NCI-H2171 (cell line): Measurements from ENCODE around the gene NRG2.

ENCODE experiments used
- DNase-seq: peaks from one replicate; lab custom pipeline; 2025; lab: John Stamatoyannopoulos, UW

NRG2 gene

DNA sequence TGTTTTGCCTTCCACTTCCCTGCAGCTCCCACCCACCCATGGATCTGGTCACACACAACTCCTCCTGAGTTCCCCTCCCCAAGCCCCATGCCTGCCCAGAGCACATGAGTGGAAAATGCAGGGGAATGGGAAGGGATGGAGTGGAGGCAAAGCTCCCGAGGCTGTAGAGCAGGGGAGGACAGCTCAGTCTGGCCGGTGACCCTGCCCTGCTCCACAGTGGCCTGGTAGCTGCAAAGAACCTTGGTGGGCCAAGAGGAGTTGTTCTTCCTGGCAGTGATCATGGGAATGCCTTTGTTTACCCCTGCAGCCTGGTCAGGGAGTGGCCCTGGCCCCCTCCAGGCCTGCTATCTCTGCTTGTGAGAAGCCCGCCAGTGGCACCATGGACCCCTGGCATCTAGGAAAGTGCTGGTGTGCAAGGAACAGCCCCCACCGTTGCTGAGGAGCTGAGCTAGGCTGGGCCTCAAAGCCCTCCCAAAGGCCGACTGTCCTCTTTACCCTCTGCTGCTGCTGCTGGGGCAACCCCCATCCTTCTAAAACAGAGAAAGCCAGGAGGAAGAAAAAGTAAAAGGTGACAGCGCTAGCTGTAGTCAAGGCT, 187.1 kb downstream of the NRG2 start:
- DNase-seq, result no peak

DNA sequence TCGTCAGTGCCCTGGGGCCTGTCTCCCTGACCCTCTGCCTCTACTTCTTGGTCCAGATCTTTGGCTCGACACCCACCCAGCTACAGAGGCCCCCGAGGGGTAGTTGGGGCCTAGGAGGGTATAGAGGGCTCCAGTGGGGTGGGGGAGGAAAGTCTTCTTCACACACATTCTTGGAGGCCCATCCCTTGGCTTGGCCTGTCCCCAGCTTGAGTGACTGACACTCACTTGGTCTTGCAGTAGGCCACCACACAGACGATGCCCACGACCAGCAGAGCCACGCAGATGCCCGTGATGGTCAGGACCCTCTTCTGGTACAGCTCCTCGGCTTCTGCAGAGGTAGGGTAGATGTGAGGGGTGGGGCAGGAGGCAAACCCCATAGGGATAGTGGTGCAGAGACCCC, 187.6 kb downstream of the NRG2 start:
- DNase-seq, result no peak

DNA sequence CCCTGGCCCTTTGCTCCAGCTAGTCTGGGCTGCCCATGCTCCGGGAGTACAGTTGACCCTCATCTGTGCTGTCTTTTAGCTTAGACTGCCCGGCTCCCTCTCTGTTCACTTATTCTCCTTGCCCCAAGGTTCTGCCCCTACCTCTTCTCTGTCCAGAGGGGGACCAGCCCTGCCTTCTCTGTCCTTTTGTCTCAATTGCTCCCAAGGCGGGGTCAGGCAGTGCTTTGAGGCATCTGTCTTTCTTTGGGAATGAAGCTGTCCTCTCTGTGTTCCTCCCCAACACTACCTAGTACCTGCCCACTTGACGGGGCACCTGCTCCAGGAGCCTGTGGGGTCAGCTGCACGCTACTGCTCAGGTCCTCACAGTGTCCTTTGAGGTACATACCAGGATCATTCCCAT, 188.1 kb downstream of the NRG2 start:
- DNase-seq, result no peak

DNA sequence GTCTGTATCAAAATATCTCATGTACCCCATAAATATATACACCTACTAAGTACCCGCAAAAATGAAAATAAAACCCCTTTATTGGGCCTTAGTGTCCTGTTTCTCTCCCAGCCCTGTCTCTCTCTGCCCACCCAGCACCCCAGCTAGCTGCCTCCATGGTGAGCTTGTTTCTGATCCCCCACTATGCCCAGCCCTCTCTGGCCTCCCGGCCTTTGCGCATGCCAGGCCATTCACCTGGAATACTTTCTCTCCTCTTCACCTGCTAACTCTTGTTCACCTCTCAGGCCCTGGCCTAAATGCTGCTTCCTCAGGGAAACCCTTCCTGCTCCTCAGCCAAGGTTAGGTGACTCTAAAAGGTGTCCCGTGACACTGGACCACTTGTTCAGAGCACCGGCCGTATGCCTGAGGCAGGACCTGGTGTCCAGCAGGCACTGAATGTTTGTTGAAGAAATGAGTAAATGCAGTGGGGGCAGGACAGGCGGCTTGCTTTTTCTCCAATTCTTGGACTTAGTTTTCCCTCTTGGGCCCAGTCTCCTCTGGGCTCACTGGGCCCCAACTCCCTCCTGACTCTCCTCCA, 189.0 kb downstream of the NRG2 start:
- DNase-seq, result no peak

DNA sequence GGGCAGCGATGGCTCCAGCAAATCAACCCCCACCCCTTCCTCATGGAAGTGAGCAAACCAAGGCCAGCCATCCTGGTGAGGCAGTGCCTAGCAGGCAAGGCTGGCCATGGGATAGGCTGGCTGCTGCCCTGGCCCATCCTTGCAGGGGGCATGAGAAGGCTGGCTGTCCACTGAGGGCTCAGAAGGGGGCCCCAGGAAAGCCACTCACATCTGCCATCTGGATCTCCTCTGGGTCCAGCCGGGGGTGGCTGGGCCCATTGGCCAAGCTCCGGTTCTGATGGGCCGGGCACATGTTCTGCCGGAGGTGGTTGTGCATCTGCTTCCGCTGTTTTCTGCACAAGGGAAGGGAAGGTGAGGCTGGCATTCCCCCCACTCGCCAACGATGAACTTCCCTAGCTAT, 190.4 kb downstream of the NRG2 start:
- DNase-seq, result no peak

DNA sequence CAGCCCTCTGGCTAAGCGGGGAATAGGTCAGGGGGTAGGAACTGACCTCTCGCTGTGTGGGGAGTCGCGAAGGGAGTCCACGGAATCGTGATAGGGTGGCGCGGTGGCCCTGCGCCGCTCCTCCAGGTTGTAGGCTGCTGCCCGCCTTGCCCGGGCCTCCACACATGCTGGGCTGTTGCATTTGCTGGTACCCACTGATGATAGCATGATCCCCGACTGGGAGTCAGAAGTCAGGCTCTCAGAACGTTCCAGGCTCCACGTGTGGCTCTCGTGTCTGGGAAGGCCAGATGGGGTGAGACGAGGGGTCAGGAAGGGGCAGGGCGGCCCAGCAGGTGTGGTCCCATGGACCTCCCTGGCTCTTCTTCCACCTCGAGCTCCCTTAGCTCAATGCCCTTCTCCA, 191.5 kb downstream of the NRG2 start:
- no peak for DNase-seq

DNA sequence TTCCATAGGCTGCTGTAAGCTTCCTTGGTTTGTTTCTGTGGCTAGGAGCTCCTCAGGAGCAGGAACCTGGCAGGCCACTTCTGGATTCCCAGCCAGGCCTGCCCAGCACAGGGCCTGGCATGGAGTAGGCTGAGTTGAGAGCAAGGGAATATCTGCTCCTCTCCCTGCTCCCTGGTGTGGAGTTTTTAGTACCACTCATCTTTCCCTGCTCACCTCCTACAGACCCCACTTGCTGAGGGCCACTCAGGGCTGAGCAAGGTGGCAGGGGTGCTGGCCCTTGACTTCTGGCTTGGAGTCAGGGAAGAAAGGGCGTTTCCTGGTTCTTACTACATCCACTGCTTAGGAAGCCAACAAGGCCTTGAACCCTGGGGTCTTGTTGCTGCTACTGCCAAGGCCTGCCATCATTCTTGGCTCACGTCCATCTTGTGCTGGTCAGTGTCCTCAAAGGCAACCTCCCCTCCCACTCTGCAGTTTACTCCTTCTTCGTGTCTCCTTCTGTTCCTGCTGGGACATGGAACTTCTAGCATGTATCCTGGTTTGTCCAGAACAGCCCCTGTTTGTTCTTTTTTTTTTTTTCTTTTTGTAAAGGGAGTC, 192.6 kb downstream of the NRG2 start:
- no peak for DNase-seq

DNA sequence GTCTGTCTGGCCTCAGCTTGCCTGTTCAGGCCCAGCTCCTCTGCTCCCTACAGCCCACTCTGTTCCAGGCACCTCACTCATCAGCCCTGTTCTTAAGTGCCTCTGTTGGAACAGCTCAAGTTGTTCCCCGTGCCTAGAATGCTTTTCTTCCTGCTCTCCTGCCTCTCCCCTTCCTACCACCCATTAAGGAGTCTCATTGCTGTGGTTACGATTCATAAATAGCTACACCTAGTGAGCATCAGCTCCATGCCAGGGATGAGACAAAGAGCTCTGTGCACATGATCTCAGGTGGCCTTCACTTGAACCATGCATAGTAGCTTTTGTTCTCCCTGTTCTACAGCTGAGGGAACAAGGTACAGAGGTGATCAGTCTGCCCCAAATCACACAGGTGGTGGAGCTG, 193.2 kb downstream of the NRG2 start:
- no peak for DNase-seq

DNA sequence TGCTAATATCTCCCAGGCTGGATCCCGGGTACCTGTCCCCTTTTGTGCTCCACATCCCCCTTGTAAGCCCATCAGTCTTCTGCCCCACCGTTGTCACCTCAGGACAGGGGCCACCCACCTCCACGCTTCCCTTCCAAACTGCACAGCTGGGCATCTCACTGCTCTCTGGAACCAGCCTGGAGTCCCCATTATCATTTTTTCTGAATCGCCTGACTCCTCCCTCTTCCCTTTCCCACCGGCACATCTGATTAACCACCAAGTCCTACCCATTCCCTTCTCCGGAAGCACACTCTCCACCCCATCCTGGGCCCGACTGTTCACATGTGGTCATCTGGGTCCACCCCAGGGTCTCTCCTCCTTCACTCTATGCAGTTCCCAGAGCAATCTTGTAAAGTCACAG, 193.6 kb downstream of the NRG2 start:
- DNase-seq, result no peak

DNA sequence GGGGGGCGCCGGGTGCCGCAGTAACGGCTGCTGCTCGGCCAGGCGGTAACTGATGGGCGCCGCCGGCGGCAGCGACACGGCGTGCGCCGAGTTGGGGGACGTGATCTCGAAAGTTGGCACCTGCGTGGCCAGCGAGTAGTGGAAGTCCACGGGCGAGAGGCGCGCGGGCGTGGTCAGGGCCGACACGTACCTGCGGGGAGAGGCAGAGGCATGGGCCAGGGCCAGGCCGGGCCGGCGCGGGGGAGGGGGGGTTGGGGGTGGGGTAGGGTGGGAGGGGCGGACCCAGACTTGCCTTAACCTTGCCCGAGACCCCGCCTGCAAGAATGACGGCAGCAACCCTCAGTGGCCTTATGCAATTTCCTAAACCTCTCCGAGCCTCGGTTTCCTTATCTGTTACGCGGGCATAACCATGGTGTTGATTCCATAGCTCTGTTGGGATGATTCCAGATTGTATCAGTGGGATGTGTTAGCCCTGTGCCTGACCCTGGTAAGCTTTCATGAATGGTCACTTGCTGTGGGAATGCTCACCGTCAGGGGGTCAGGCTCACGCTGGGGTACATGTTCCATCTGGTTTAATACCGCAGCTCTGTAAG, 194.5 kb downstream of the NRG2 start:
- DNase-seq, result no peak

DNA sequence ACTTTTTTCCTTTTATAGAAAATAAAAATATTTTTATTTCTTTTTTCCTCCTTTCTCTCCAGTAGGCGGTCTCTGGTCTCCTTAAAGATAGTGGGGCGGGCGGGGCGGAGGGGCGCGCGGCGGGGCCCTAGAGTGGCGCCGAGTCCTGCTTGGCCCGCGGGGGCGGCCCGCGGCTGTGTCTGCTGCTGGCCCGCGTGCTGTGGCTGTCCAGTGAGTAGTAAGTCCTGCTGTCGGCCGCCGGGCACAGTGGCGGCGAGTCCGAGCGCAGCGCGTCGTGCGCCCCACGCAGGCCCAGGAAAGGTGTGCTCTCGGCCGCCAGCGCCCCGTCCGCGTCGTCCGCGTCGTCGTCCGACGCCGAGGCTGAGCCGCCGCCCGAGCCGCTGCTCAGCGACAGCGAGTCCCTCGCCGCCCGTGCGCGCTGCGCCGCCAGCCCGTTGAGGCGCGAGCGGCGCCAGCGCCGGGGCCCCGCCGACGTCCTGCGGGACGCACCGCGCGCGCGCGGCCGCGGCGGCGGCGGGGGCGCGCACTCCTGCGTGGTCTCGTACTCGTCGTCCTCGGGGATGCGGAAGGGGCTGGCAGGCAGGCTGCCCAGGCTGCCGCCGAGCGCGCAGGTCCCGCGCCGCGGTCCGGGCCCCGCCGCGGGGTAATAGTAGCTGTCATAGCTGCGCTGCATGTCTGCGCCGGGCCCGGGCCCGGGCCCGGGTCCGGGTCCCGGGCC, 195.2 kb downstream of the NRG2 start:
- no peak for DNase-seq

DNA sequence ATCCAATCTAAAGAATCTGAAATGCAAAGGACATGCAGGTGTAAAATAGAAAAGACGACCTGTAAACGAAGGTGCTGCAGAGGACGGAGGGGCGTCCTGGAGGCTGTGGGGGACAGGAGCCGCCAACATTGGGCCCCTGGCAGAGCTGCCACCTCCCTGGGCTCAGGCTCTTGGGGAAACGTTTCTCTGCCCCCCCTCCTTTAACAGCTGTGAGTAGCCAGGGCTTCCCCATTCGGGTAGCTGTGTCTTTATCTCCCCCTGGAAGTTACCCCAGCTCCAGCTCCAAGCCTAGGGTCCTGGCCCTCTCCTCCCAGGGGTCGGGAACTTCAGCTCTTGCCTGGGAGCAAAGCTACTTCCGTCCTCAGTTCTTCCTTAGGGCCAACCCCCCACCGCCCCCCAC, 196.0 kb downstream of the NRG2 start:
- DNase-seq, result no peak

DNA sequence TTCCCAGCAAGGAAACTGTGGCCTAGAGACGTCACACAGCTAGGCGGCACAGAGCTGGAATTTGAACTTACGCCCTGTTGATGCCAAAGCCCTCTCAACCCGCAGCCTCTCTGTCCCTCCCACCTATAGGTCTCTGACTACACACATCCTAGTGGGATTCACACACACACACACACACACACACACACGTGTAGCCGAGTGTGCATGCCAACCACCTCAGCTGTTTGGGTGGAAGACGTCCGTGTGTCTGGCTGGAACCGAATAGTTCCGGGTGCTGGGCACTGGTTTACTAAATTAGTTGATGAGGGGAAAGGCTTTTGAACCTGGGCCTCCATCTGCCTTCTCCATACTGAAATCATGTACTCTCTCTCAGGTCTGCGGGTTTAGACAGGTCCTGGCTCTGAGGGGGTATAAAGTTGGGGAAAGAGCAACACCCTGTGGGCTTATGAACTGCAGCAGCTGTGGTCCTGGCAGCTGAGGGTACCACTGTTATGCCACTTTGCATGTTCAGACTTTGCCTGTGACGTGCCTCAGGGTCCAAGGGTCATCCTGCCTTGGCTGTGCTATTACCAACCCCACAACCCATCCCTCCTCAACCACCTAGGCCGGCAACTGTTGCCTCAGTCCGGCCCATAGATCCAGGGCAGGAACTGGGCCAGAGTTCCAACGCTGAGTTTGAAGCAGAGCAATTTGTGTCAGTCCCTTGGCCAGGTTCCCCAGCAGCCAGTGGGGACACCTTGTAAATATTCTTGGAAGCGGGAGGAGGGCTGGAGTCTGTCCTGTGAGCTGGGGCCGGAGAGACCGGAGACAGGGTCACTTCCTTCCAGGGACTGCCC, 197.0 kb downstream of the NRG2 start:
- no peak for DNase-seq

DNA sequence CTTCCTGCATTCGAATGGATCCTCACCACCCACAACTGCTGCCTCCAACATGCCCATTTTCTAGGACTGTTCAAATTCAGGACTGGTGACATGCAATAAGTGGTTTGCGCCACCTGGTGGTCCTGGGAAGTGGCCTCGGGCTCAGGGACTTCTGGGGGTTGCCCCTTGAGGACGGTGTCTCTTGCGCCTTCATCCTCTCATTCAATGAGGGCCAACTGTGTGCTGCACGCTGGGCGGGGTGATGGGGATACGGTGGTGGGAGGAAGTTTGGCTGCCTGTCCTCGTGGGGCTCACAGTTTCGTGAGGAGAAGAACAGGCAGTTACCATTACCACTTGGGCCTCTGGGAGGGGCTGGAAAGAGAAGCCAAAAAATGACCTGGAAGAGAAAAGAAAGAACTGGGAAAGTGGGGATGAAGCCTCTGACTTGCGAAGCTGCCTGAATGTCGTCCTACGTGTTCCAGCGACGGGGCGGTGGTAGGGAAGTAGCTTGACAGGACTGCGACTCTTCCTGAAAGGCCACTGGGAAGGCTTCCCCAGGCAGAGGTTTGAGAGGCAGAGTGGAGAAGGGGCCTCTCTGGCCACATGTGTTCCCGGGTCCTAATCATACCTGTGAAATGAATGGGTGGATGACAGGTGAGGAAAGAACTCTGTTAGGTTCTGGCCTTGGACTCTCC, 198.5 kb downstream of the NRG2 start:
- DNase-seq, result peak; percentile 17

DNA sequence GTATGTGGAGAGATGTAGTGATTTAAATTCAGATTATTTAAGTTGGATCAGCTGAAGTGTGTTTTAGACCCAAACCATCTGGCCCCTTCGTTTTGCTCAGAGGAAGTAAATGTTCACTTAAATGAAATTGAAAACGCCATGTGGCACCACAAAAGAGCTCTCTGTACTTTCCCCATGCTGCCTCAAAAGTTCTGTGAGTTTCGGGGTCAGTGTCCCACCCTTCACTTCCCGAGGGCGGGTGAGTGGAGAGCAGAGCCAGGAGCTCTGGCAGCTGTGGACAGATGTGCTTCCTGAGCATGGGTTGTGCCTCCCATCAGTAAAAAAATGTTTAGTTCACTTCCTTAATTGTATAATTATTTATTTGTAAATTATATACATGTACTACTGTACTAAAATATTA, 199.1 kb downstream of the NRG2 start:
- DNase-seq, result no peak

DNA sequence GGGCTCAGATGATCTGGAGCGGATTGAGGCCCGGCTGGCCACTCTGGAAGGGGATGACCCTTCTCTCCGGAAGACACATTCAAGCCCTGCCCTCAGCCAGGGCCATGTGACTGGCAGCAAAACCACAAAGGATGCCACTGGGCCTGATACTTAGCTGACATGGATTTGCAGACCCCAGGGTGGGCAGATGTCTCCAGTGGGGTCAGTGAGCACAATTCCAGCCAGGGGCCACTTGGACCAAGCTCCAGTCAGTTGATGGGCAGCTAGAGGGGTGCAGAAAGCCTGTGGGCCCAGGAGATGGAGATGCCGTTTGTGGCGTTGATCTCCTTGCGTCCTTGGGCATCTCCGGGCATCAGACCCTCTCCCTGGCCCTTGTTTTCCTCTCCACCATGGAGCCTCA, 200.8 kb downstream of the NRG2 start:
- DNase-seq, result no peak

DNA sequence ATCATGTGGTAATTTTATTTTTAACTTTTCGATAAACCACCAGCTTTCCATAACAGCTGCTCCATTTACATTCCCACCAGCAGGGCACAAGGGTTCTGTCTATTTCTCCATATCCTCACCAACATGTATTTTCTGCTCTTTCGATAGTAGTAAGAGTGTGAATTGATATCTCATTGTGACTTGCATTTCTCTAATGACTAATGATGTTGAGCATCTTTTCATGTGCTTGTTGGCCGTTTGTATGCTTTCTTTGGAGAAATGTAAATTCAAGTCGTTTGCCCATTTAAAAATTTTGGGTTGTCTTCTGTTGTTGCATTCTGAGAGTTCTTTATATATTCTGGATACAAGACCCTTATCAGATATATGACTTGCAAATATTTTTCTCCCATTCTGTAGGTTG, 201.6 kb downstream of the NRG2 start:
- DNase-seq, result no peak

DNA sequence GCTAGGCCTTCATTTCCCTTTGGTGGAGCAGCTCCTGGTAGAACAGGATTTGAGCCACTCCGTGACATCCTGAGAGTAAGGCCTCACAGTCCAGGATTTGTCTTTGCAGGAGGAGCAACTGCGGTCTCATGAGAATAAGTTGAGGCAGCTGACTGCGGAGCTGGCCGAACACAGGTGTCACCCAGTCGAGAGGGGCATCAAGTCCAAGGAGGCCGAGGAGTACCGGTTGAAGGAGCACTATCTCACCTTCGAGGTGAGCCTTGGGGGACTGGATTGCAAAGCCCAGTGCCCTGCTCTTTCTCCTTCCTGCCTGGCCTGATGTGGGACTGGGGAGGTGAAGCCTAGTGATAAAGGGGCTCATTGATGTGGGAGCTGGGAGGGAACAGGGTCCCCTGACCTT, 203.2 kb downstream of the NRG2 start:
- no peak for DNase-seq

DNA sequence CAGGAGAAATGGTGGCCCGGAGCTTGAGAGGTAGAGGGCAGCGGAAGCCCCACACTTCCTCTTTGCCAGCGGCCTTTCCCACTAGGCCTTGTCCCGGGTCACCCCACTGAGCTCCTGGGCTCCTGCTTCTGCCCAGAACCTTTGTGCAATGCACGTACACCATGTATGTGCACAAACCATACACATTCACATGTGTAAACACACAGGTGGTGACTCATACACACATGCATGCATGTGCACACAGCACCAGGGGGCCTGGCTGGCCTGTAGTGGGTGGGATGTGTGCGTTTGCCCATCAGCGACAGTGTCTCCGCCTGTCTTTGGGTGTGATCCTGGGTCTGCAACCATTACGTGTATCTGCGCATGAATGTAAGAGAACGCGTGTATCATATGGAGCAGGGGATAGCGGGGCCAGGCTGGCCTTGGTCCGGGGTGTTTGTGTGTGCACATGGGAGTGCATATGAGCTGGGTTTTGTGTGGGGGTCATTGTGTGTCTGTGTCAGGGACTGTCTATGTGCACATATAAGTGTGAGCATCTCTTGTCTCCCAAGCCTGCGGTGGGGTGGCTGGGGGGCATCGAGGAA, 203.8 kb downstream of the NRG2 start:
- DNase-seq, result no peak

DNA sequence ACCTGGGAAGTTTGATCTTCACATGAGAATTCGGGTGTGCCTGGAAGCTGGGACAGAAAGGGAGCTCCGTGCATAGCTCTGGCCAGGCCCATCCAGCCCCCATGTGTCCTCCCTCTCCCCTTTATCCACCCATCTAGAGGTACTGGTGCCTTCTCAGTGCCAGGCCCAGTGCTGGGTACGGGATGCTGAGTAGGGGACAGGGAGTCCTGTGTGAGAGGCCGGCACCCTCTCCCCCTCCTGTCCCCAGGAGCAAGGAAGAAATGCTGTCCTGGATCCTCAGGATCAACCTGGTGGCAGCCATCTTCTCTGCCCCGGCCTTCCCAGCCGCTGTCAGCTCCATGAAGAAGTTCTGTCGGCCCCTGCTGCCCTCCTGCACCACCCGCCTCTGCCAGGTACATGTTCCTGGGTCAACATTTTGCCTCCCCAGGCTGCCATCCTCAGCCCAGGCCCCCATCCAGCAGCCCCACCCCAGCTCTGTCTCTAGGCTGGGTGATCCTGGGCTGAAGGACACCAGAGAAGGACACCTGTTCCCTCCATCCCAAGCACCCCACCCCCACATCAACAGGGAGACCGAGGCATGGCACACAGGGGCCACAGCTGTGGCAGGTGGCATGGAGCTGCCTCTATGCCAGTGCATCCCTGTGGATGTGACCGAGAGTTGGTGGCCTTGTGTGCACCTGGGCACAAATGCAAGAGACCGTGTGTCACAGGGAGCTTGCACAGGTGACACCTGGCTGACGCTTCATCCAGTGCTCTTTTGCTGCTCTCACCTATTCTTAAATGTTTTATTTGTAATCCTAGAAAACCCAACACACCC, 204.5 kb downstream of the NRG2 start:
- DNase-seq, result no peak
